ENCODE data around the gene UGT1A7. TPM values are rescaled to one million over a fixed set of nuclear protein-coding genes. Genes with fewer than 3 reads are reported as not detected.

Gene UGT1A7
- polyA plus RNA-seq, 3 donors, result not detected

GRCh38 chr2:233799087-233799665 lies 117.5 kb downstream of the UGT1A7 start:
- H3K27ac ChIP-seq (ENCODE audit: low read depth in 1 of 2, low read length in 2 of 2), result no peak overlapping the region
- peaks cover 3 to 10% (median 5%) of the 10 kb centered on the region in 3 donors for H3K27me3 Mint-ChIP-seq (ENCODE audit: low read depth in 3 of 3)
- no peaks in the 10 kb centered on the region for H3K36me3 Mint-ChIP-seq
- intact Hi-C loops (cut with micrococcal nuclease), result no loop called here
- no peak overlapping the region for H2AFZ ChIP-seq (ENCODE audit: insufficient read depth, low read depth, low read length, poor library complexity, severe bottlenecking)
- H4K20me1 ChIP-seq (ENCODE audit: insufficient read depth, low read length), result no peaks in the 10 kb centered on the region
- DNase-seq, result no peak
- no peaks in the 10 kb centered on the region for H3K79me2 ChIP-seq (ENCODE audit: insufficient read depth, low read length)
- no peaks in the 10 kb centered on the region for H3K27me3 ChIP-seq (ENCODE audit: control insufficient read depth in 2 of 2, insufficient read depth in 2 of 2, low read length in 2 of 2)
- WGBS (ENCODE audit: insufficient coverage), result 47% methylated on average over 3 of the region's 7 CpGs
- H3K27ac Mint-ChIP-seq, result no peak overlapping the region
- no peak for TF ChIP-seq CTCF (IDR thresholded peaks at IDR 0.05)
- no peak overlapping the region for H3K4me3 ChIP-seq (replicated peaks in 1 of 3; ENCODE audit: low read depth in 2 of 3, low read length in 3 of 3)
- no peaks in the 10 kb centered on the region for H3K36me3 ChIP-seq (replicated peaks in 1 of 2; ENCODE audit: control insufficient read depth in 1 of 2, insufficient read depth in 2 of 2, low read length in 2 of 2)
- no peak overlapping the region for H3K9ac ChIP-seq (ENCODE audit: insufficient read depth, low read length, poor library complexity, severe bottlenecking)
- no peaks in the 10 kb centered on the region for H3K4me1 Mint-ChIP-seq
- no peak overlapping the region for H3K4me2 ChIP-seq (replicated peaks; ENCODE audit: extremely low read depth, low read length, poor library complexity, severe bottlenecking)
- no peak overlapping the region for H3K4me3 Mint-ChIP-seq
- no peaks in the 10 kb centered on the region for H3K9me3 ChIP-seq (replicated peaks in 1 of 2; ENCODE audit: control insufficient read depth in 1 of 2, insufficient read depth in 1 of 2, low read length in 2 of 2)
- no peaks in the 10 kb centered on the region for H3K4me1 ChIP-seq (ENCODE audit: control insufficient read depth in 1 of 2, insufficient read depth in 2 of 2, low read length in 2 of 2)
- H3K9me3 Mint-ChIP-seq, result peaks cover 0 to 3% (median 0%) of the 10 kb centered on the region in 7 donors

GRCh38 chr2:233799716-233800115 lies 118.0 kb downstream of the UGT1A7 start:
- no peaks in the 10 kb centered on the region for H3K27me3 ChIP-seq (ENCODE audit: control insufficient read depth in 2 of 2, insufficient read depth in 2 of 2, low read length in 2 of 2)
- H3K4me1 ChIP-seq (ENCODE audit: control insufficient read depth in 1 of 2, insufficient read depth in 2 of 2, low read length in 2 of 2), result no peaks in the 10 kb centered on the region
- no peaks in the 10 kb centered on the region for H3K79me2 ChIP-seq (ENCODE audit: insufficient read depth, low read length)
- no peaks in the 10 kb centered on the region for H3K36me3 Mint-ChIP-seq
- H3K27ac ChIP-seq (ENCODE audit: low read depth in 1 of 2, low read length in 2 of 2), result no peak overlapping the region
- no peak overlapping the region for H3K4me3 Mint-ChIP-seq
- WGBS (ENCODE audit: insufficient coverage), result 60% methylated on average over 5 of the region's 5 CpGs
- no peak overlapping the region for H3K9ac ChIP-seq (ENCODE audit: insufficient read depth, low read length, poor library complexity, severe bottlenecking)
- H2AFZ ChIP-seq (ENCODE audit: insufficient read depth, low read depth, low read length, poor library complexity, severe bottlenecking), result no peak overlapping the region
- H3K36me3 ChIP-seq (replicated peaks in 1 of 2; ENCODE audit: control insufficient read depth in 1 of 2, insufficient read depth in 2 of 2, low read length in 2 of 2), result no peaks in the 10 kb centered on the region
- DNase-seq, result no peak
- H3K4me2 ChIP-seq (replicated peaks; ENCODE audit: extremely low read depth, low read length, poor library complexity, severe bottlenecking), result no peak overlapping the region
- no peaks in the 10 kb centered on the region for H4K20me1 ChIP-seq (ENCODE audit: insufficient read depth, low read length)
- intact Hi-C loops (cut with micrococcal nuclease), result no loop called here
- TF ChIP-seq CTCF (IDR thresholded peaks at IDR 0.05), result no peak
- H3K4me3 ChIP-seq (replicated peaks in 1 of 3; ENCODE audit: low read depth in 2 of 3, low read length in 3 of 3), result no peak overlapping the region
- H3K4me1 Mint-ChIP-seq, result no peaks in the 10 kb centered on the region
- no peaks in the 10 kb centered on the region for H3K9me3 ChIP-seq (replicated peaks in 1 of 2; ENCODE audit: control insufficient read depth in 1 of 2, insufficient read depth in 1 of 2, low read length in 2 of 2)
- H3K9me3 Mint-ChIP-seq, result peaks cover 0 to 3% (median 0%) of the 10 kb centered on the region in 7 donors
- H3K27ac Mint-ChIP-seq, result peak overlapping the region in 1 of 7 donors; percentile 55
- H3K27me3 Mint-ChIP-seq (ENCODE audit: low read depth in 3 of 3), result peaks cover 3 to 9% (median 5%) of the 10 kb centered on the region in 3 donors

Measured in CD14-positive monocyte (primary cell).